HepG2 (cell line): Measurements from ENCODE around the gene MTMR4. TPM values are rescaled to one million over a fixed set of nuclear protein-coding genes. Genes with fewer than 3 reads are reported as not detected.

Experiments
- ATAC-seq: fragments of 200-7000 bp; cut with Tn5 transposase; 3 replicates; pipeline ENCODE4 v1.9.1; 2020; ENCODE audit warnings: mild to moderate bottlenecking, moderate library complexity
- BruUV-seq: library from RNA; stranded (reverse); fragments of 400-500 nt; replicated peaks from 2 replicates; lab custom pipeline; 2021; lab: Mats Ljungman, UMichigan
- CTCF ChIA-PET: fragments of 300-600 bp; formaldehyde crosslinking; extraction: SDS; loops from one replicate; lab custom pipeline; 2021; ENCODE audit warnings: low total read pairs, inconsistent platforms, low intra/inter-chr PET ratio; lab: Yijun Ruan, JAX
- POLR2A ChIA-PET: fragments of 350-600 bp; sonication (Branson Sonifier 250); formaldehyde crosslinking; loops from one replicate; lab custom pipeline; 2020; ENCODE audit warnings: antibody characterized with exemption, inconsistent platforms; lab: Yijun Ruan, JAX
- DNase-seq: peaks from one replicate; pipeline ENCODE4 v3.0.0-alpha.2; 2015; ENCODE audit warnings: low spot score
- FAIRE-seq: peaks from 3 replicates; lab custom pipeline; 2011; peaks lifted over from hg19 to GRCh38; lab: Jason Lieb, UNC
- H2AFZ ChIP-seq: one replicate; pipeline ENCODE4 v1.6.1; 2011; ENCODE audit warnings: low read length, inconsistent platforms
- H3K27ac ChIP-seq: fragments of 300-600 bp; 3 replicates; pipeline ENCODE4 v1.8.0; 2011; ENCODE audit warnings: mixed run types, mild to moderate bottlenecking, mixed read lengths, low read length, inconsistent platforms; ENCODE audit not compliant: insufficient read depth; ENCODE audit errors: extremely low read length
- H3K27me3 ChIP-seq, 2 experiments: fragments of 200-600 bp in 1 of 2; 2 replicates in 1 of 2; 3 replicates in 1 of 2; pipeline versions ENCODE4 v1.6.0 to v1.8.0; 2011; ENCODE audit warnings: low read length in 2 of 2, mild to moderate bottlenecking in 2 of 2, moderate library complexity in 2 of 2, inconsistent platforms in 1 of 2; ENCODE audit not compliant: insufficient read depth in 2 of 2, control insufficient read depth in 1 of 2
- H3K36me3 ChIP-seq, 2 experiments: fragments of 200-600 bp in 1 of 2; replicated peaks in 1 of 2; 2 replicates in 1 of 2; 3 replicates in 1 of 2; pipeline versions ENCODE4 v1.5.1 to v1.8.0; 2011; ENCODE audit warnings: low read length in 2 of 2, inconsistent platforms in 1 of 2; ENCODE audit not compliant: insufficient read depth in 2 of 2, control insufficient read depth in 1 of 2
- H3K4me1 ChIP-seq: 2 replicates; pipeline ENCODE4 v1.5.1; 2012; ENCODE audit warnings: low read length, inconsistent platforms; ENCODE audit not compliant: insufficient read depth
- H3K4me2 ChIP-seq: 2 replicates; pipeline ENCODE4 v1.6.0; 2011; ENCODE audit warnings: low read depth, low read length, inconsistent platforms
- H3K4me3 ChIP-seq, 3 experiments: fragments of 200-600 bp in 1 of 3; sonication (generic), shearing (Covaris generic) in 1 of 3; replicated peaks in 1 of 3; 2 replicates each; pipeline ENCODE4 v1.5.1; 2011 to 2016; ENCODE audit warnings: low read length in 3 of 3, inconsistent platforms in 2 of 3, low read depth in 2 of 3, mild to moderate bottlenecking in 2 of 3, control low read depth in 1 of 3, mixed read lengths in 1 of 3; ENCODE audit not compliant: insufficient read depth in 1 of 3
- H3K79me2 ChIP-seq: one replicate; pipeline ENCODE4 v1.6.1; 2011; ENCODE audit warnings: low read length, inconsistent platforms; ENCODE audit not compliant: insufficient read depth
- H3K9ac ChIP-seq: 2 replicates; pipeline ENCODE4 v1.6.0; 2011; ENCODE audit warnings: mild to moderate bottlenecking, low read depth, low read length, inconsistent platforms; ENCODE audit not compliant: insufficient read depth
- H3K9me3 ChIP-seq: 2 replicates; pipeline ENCODE4 v1.5.1; 2012; ENCODE audit warnings: mild to moderate bottlenecking, low read length
- H4K20me1 ChIP-seq: 2 replicates; pipeline ENCODE4 v1.6.0; 2011; ENCODE audit warnings: inconsistent platforms, mild to moderate bottlenecking, low read length, moderate library complexity; ENCODE audit not compliant: insufficient read depth
- ATF7 ChIP-seq, 2 experiments: fragments of 450-650 bp in 1 of 2; sonication (generic) in 1 of 2; formaldehyde crosslinking in 1 of 2; IDR thresholded peaks; 2 replicates each; pipeline versions ENCODE4 v1.4.0 to v1.6.1; 2016 to 2020; ENCODE audit warnings: antibody characterized with exemption in 1 of 2, mild to moderate bottlenecking in 1 of 2, missing genetic modification reagents in 1 of 2
- BORCS8-MEF2B ChIP-seq: sonication (generic); formaldehyde crosslinking; IDR thresholded peaks from 2 replicates; pipeline ENCODE4 v1.8.0; 2022; ENCODE audit warnings: mild to moderate bottlenecking, missing genetic modification reagents
- ERF ChIP-seq: IDR thresholded peaks from 2 replicates; pipeline ENCODE4 v1.6.1; 2018; ENCODE audit warnings: missing biosample characterization, missing genetic modification reagents
- GATAD1 ChIP-seq: IDR thresholded peaks from 2 replicates; pipeline ENCODE4 v1.6.1; 2016; ENCODE audit warnings: missing genetic modification reagents, missing compliant biosample characterization
- GZF1 ChIP-seq: sonication (generic); formaldehyde crosslinking; IDR thresholded peaks from 2 replicates; pipeline ENCODE4 v1.5.1; 2020; ENCODE audit warnings: mild to moderate bottlenecking, missing genetic modification reagents
- HOXA9 ChIP-seq: sonication (generic); formaldehyde crosslinking; IDR thresholded peaks from 2 replicates; pipeline ENCODE4 v1.8.1; 2022; ENCODE audit warnings: missing genetic modification reagents, mild to moderate bottlenecking, moderate library complexity, borderline replicate concordance
- IRF2 ChIP-seq: IDR thresholded peaks from 2 replicates; pipeline ENCODE4 v1.6.1; 2018; ENCODE audit warnings: missing genetic modification reagents, missing compliant biosample characterization
- MTA1 ChIP-seq: sonication (generic); formaldehyde crosslinking; IDR thresholded peaks from 2 replicates; pipeline ENCODE4 v1.4.0; 2020; ENCODE audit warnings: missing genetic modification reagents, mild to moderate bottlenecking, borderline replicate concordance
- NFYC ChIP-seq: IDR thresholded peaks from 2 replicates; pipeline ENCODE4 v1.6.1; 2016; ENCODE audit warnings: missing genetic modification reagents, missing compliant biosample characterization
- REXO4 ChIP-seq: sonication (generic); formaldehyde crosslinking; IDR thresholded peaks from 2 replicates; pipeline ENCODE4 v1.8.0; 2022; ENCODE audit warnings: missing genetic modification reagents, mild to moderate bottlenecking, borderline replicate concordance
- SMAD3 ChIP-seq: sonication (generic); formaldehyde crosslinking; IDR thresholded peaks from 2 replicates; pipeline ENCODE4 v1.4.0; 2020; ENCODE audit warnings: missing genetic modification reagents
- ZNF616 ChIP-seq: sonication (generic); formaldehyde crosslinking; IDR thresholded peaks from 2 replicates; pipeline ENCODE4 v1.5.0; 2020; ENCODE audit warnings: low read depth, mild to moderate bottlenecking, missing genetic modification reagents
- WGBS: methylation state at CpG from one replicate; pipeline ENCODE4 v1.1.6; 2017; ENCODE audit warnings: low lambda C conversion rate; 5-methylcytosine and 5-hydroxymethylcytosine counted together
- in situ Hi-C: cut with HindIII; loops from 2 replicates; pipeline ENCODE4 v1.10.0; 2017; ENCODE audit warnings: low pct_unique_long_range_greater_than_20kb; ENCODE audit not compliant: extremely low pct_ligation_motif_present
- intact Hi-C: fragments of 100-400 bp; cut with micrococcal nuclease; formaldehyde crosslinking; loops from one replicate; pipeline ENCODE4 v1.10.0; 2022; ENCODE audit not compliant: unreplicated experiment
- polyA plus RNA-seq, 8 experiments: library from polyadenylated mRNA; depleted of rRNA in 3 of 8; stranded (reverse) in 7 of 8; unstranded in 1 of 8; fragments of >200 nt; fragmentation: Illumina TruSeq in 4 of 8; extraction: Trizol in 4 of 8; gene quantifications; 2 replicates each; pipeline versions ENCODE4 v1.2.1 to v1.2.3, GENCODE V29; 2011 to 2016; ENCODE audit warnings: low read depth in 4 of 8, missing spikeins in 1 of 8, mixed read lengths in 1 of 8; ENCODE audit not compliant: insufficient read depth in 1 of 8
- total RNA-seq, 5 experiments: library from RNA; depleted of rRNA; stranded (reverse); fragments of >200 nt; fragmentation: Illumina TruSeq; extraction: Trizol; gene quantifications; 2 replicates each; pipeline ENCODE4 v1.2.3, GENCODE V29; 2016; ENCODE audit warnings: low read depth in 1 of 5
- TF ChIP-seq, protein P1 (sequence below): sonication (generic); formaldehyde crosslinking; conservative IDR thresholded peaks from 2 replicates; pipeline ENCODE4 v1.5.0; 2020; ENCODE audit warnings: missing genetic modification reagents
- TF ChIP-seq, protein P2 (sequence below): IDR thresholded peaks from 2 replicates; pipeline ENCODE4 v1.6.1; 2012; ENCODE audit warnings: inconsistent platforms

Gene MTMR4
- total and polyA plus RNA-seq, 2 of the 13 experiments (the other 11 are each of a cell fraction or from before 2014, with no cell fraction given): 62.5 to 65.1 TPM

DNA sequence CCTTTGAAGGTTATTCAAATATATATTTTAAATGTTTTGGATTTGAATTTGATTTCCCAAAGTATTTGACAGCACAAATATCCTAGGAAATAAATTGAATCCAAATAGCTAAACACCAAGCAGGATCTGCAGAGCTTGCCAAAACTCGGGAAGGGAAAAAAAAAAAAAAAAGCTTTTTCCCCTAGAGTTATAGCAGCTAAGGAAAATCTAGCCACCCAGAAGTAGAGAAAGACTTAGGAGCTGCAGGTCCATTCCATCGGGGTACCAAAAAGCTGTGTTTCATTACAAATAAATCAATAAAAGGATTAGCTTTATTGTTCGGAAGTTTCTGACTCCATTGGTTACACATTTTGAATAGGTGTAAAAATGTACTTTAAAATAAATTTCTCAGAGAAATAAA lies 45.5 kb downstream of the MTMR4 start:
- no peaks in the 10 kb centered on the region for H3K36me3 ChIP-seq
- no peaks in the 10 kb centered on the region for H3K9me3 ChIP-seq
- in situ Hi-C loops: loop anchor here (25.0 kb wide), 1 partner anchor 432 kb away; no protein-coding TSS in a partner anchor
- H3K9ac ChIP-seq: no peak overlapping the region
- no peak for ATAC-seq
- no peak overlapping the region for H3K4me3 ChIP-seq
- FAIRE-seq: no peak
- H3K27ac ChIP-seq: no peak overlapping the region
- CTCF ChIA-PET: no interaction called here
- H3K27me3 ChIP-seq: no peaks in the 10 kb centered on the region; a peak in 1 of 5 replicates
- no peak overlapping the region for H2AFZ ChIP-seq
- DNase-seq: no peak
- under 1% methylated on average over 3 of the region's 3 CpGs for WGBS
- no peak overlapping the region for H3K4me2 ChIP-seq
- H3K79me2 ChIP-seq: no peaks in the 10 kb centered on the region
- POLR2A ChIA-PET: interaction anchor here (0.7 kb wide), 1 partner anchor 133 kb away, joined by 3 read pairs; no protein-coding TSS in a partner anchor
- no peaks in the 10 kb centered on the region for H3K4me1 ChIP-seq
- H4K20me1 ChIP-seq: no peaks in the 10 kb centered on the region
- BruUV-seq: no TSS peak
- intact Hi-C loops: no loop called here
- TF ChIP-seq SMAD3 (CRISPR knock-in tag) (no peak), ERF (no peak), MTA1 (no peak), ZNF616 (no peak), ATF7 (IDR thresholded peaks at IDR 0.05) (no peak), ATF7 (CRISPR knock-in tag; IDR thresholded peaks at IDR 0.05) (no peak), GZF1 (CRISPR knock-in tag) (no peak), NFYC (no peak), HOXA9 (CRISPR knock-in tag) (no peak), GATAD1 (no peak), REXO4 (CRISPR knock-in tag) (no peak), IRF2 (CRISPR knock-in tag) (no peak), BORCS8-MEF2B (no peak)
- TF ChIP-seq, protein P1, sequence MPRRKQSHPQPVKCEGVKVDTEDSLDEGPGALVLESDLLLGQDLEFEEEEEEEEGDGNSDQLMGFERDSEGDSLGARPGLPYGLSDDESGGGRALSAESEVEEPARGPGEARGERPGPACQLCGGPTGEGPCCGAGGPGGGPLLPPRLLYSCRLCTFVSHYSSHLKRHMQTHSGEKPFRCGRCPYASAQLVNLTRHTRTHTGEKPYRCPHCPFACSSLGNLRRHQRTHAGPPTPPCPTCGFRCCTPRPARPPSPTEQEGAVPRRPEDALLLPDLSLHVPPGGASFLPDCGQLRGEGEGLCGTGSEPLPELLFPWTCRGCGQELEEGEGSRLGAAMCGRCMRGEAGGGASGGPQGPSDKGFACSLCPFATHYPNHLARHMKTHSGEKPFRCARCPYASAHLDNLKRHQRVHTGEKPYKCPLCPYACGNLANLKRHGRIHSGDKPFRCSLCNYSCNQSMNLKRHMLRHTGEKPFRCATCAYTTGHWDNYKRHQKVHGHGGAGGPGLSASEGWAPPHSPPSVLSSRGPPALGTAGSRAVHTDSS (CRISPR knock-in tag): no peak
- TF ChIP-seq, protein P2, sequence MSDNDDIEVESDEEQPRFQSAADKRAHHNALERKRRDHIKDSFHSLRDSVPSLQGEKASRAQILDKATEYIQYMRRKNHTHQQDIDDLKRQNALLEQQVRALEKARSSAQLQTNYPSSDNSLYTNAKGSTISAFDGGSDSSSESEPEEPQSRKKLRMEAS: no peak
